Astrocyte (in vitro differentiated cells and primary cell): ENCODE measurements around the gene COMT. TPM values are rescaled to one million over a fixed set of nuclear protein-coding genes. Genes with fewer than 3 reads are reported as not detected.

Experiments
- DNase-seq: peaks from one replicate; pipeline ENCODE4 v3.0.0-alpha.2; 2010; ENCODE audit warnings: low read depth
- FAIRE-seq: peaks from 2 replicates; lab custom pipeline; 2011; peaks lifted over from hg19 to GRCh38; lab: Jason Lieb, UNC
- H2AFZ ChIP-seq: 2 replicates; pipeline ENCODE4 v1.6.0; 2012; ENCODE audit warnings: low read depth, low read length, inconsistent platforms
- H3K27ac ChIP-seq: 2 replicates; pipeline ENCODE4 v1.5.1; 2011; ENCODE audit warnings: low read depth, low read length, inconsistent platforms
- H3K27me3 ChIP-seq: 2 replicates; pipeline ENCODE4 v1.6.0; 2011; ENCODE audit warnings: low read length, inconsistent platforms; ENCODE audit not compliant: insufficient read depth
- H3K36me3 ChIP-seq: 2 replicates; pipeline ENCODE4 v1.5.1; 2011; ENCODE audit warnings: low read length, inconsistent platforms; ENCODE audit not compliant: insufficient read depth
- H3K4me1 ChIP-seq: 2 replicates; pipeline ENCODE4 v1.5.1; 2011; ENCODE audit warnings: low read length, inconsistent platforms; ENCODE audit not compliant: insufficient read depth
- H3K4me2 ChIP-seq: 2 replicates; pipeline ENCODE4 v1.6.0; 2012; ENCODE audit warnings: low read length, inconsistent platforms
- H3K4me3 ChIP-seq: 2 replicates; pipeline ENCODE4 v1.5.1; 2011; ENCODE audit warnings: low read depth, mild to moderate bottlenecking, low read length, inconsistent platforms; ENCODE audit not compliant: insufficient read depth
- H3K79me2 ChIP-seq: 2 replicates; pipeline ENCODE4 v1.6.0; 2012; ENCODE audit warnings: mild to moderate bottlenecking, low read length, inconsistent platforms; ENCODE audit not compliant: insufficient read depth
- H3K9ac ChIP-seq: 2 replicates; pipeline ENCODE4 v1.6.0; 2012; ENCODE audit warnings: mild to moderate bottlenecking, low read length, inconsistent platforms
- H3K9me3 ChIP-seq: 2 replicates; pipeline ENCODE4 v1.5.1; 2012; ENCODE audit warnings: low read depth, mild to moderate bottlenecking, low read length, inconsistent platforms; ENCODE audit not compliant: insufficient read depth
- H4K20me1 ChIP-seq: 2 replicates; pipeline ENCODE4 v1.6.0; 2012; ENCODE audit warnings: low read length, inconsistent platforms; ENCODE audit not compliant: insufficient read depth
- H3K27ac Mint-ChIP-seq: one replicate; pipeline ENCODE4 v1.8.0; 2021; ENCODE audit warnings: mild to moderate bottlenecking, mixed read lengths; ENCODE audit not compliant: unreplicated experiment
- H3K27me3 Mint-ChIP-seq: one replicate; pipeline ENCODE4 v1.8.0; 2021; ENCODE audit warnings: low read depth, mixed read lengths; ENCODE audit not compliant: unreplicated experiment
- H3K36me3 Mint-ChIP-seq: one replicate; pipeline ENCODE4 v1.8.0; 2021; ENCODE audit warnings: low read depth, mixed read lengths; ENCODE audit not compliant: unreplicated experiment
- H3K4me1 Mint-ChIP-seq: one replicate; pipeline ENCODE4 v1.8.0; 2021; ENCODE audit warnings: low read depth, mixed read lengths; ENCODE audit not compliant: unreplicated experiment
- H3K4me3 Mint-ChIP-seq: one replicate; pipeline ENCODE4 v1.8.0; 2021; ENCODE audit warnings: mild to moderate bottlenecking, moderate library complexity, mixed read lengths; ENCODE audit not compliant: unreplicated experiment
- H3K9me3 Mint-ChIP-seq: one replicate; pipeline ENCODE4 v1.8.0; 2021; ENCODE audit warnings: mild to moderate bottlenecking, mixed read lengths; ENCODE audit not compliant: unreplicated experiment
- EZH2 ChIP-seq: IDR thresholded peaks from 2 replicates; pipeline ENCODE4 v1.6.1; 2012; ENCODE audit warnings: mild to moderate bottlenecking, low read length, inconsistent platforms; ENCODE audit not compliant: insufficient read depth
- total RNA-seq: library from RNA; stranded (reverse); gene quantifications from 2 replicates; pipeline ENCODE4 v1.2.1, GENCODE V29; 2021
- TF ChIP-seq, protein P1 (sequence below): IDR thresholded peaks from 2 replicates; pipeline ENCODE4 v1.5.1; 2011; ENCODE audit warnings: low read depth, mild to moderate bottlenecking, inconsistent platforms, low read length, moderate library complexity; ENCODE audit not compliant: insufficient read depth

The COMT gene
- total RNA-seq, 1 donor from 2014 or later: 116 TPM

DNA sequence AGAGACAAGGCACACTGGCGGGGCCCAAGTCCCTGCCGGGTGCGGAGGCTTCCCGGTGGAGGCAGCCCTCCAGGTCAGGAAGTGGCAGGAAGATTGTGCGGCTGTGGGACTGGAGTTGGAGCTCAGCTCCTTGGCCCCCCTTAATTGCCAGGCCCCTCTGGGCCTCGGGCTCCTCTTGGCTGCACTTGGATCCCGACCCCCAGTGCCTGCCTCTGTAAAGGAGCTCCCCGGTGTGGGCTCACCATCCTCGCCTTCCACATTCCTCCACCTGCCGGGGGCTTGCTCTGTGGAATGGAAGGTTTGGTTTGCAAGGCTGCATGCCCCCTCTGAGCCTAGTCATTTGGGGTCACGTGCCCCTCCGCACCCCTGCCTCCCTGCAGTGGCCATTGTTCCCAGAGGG is 38.1 kb upstream of the COMT start:
- no peak overlapping the region for H3K4me2 ChIP-seq
- H3K4me3 ChIP-seq: no peak overlapping the region
- no peak overlapping the region for H3K9ac ChIP-seq
- H3K4me1 ChIP-seq: peaks cover 3% of the 10 kb centered on the region
- FAIRE-seq (no peak), DNase-seq (no peak)
- no peaks in the 10 kb centered on the region for H3K27me3 ChIP-seq
- H4K20me1 ChIP-seq: no peaks in the 10 kb centered on the region
- H3K27ac ChIP-seq: no peak overlapping the region
- H3K9me3 Mint-ChIP-seq: no peaks in the 10 kb centered on the region
- peaks cover 2% of the 10 kb centered on the region for H3K36me3 ChIP-seq
- no peak overlapping the region for H3K27ac Mint-ChIP-seq
- no peaks in the 10 kb centered on the region for H3K9me3 ChIP-seq
- no peaks in the 10 kb centered on the region for H3K27me3 Mint-ChIP-seq
- H2AFZ ChIP-seq: no peak overlapping the region
- TF ChIP-seq, protein P1, sequence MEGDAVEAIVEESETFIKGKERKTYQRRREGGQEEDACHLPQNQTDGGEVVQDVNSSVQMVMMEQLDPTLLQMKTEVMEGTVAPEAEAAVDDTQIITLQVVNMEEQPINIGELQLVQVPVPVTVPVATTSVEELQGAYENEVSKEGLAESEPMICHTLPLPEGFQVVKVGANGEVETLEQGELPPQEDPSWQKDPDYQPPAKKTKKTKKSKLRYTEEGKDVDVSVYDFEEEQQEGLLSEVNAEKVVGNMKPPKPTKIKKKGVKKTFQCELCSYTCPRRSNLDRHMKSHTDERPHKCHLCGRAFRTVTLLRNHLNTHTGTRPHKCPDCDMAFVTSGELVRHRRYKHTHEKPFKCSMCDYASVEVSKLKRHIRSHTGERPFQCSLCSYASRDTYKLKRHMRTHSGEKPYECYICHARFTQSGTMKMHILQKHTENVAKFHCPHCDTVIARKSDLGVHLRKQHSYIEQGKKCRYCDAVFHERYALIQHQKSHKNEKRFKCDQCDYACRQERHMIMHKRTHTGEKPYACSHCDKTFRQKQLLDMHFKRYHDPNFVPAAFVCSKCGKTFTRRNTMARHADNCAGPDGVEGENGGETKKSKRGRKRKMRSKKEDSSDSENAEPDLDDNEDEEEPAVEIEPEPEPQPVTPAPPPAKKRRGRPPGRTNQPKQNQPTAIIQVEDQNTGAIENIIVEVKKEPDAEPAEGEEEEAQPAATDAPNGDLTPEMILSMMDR: no peak
- no peak for TF ChIP-seq EZH2
- no peaks in the 10 kb centered on the region for H3K79me2 ChIP-seq
- H3K4me1 Mint-ChIP-seq: peaks cover 6% of the 10 kb centered on the region
- H3K36me3 Mint-ChIP-seq: peaks cover 3% of the 10 kb centered on the region
- H3K4me3 Mint-ChIP-seq: no peak overlapping the region

DNA sequence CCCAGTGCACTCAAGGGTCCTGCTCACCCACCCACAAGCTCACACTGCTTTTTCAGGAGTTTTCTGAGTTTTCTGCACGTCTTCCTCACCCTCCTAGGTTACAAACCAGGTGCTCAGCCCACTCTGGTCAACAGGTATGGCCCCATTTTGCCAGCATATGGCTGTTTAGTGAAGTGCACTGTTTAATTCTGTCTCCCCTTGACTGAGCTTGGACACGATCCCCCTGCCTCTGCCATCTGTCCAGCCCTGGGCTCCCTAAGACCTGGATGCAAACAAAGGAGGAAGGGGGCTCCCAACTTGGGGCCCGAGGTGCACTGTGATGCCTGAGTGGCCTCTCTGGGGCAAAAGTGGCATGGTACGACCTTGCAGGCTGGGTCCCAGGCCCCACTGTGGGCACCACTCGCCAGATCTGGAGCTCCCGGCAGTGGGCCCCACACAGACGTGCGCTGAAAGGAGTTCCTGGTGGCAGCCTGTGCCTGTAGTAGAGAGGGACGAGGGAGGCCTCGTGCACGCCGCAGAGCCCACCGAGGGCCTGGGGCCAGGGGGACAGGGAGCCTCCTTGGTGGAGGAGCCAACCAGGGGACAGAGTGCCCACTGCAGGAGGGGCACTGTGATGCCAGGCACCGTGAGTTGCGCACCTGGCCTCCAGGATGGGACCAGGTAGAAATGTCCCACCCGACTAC is 37.3 kb upstream of the COMT start:
- Histone ChIP-seq H3K27ac (no peak overlapping the region), H2AFZ (no peak overlapping the region), H3K27me3 (no peaks in the 10 kb centered on the region), H3K9ac (no peak overlapping the region), H4K20me1 (peaks cover under 1% of the 10 kb centered on the region), H3K4me1 (peaks cover 3% of the 10 kb centered on the region), H3K9me3 (no peaks in the 10 kb centered on the region), H3K79me2 (no peaks in the 10 kb centered on the region), H3K36me3 (peaks cover 2% of the 10 kb centered on the region), H3K4me2 (no peak overlapping the region), H3K4me3 (no peak overlapping the region)
- peaks cover 2% of the 10 kb centered on the region for H3K36me3 Mint-ChIP-seq
- no peaks in the 10 kb centered on the region for H3K27me3 Mint-ChIP-seq
- FAIRE-seq (no peak), DNase-seq (no peak)
- no peak overlapping the region for H3K4me3 Mint-ChIP-seq
- H3K4me1 Mint-ChIP-seq: peaks cover 6% of the 10 kb centered on the region
- H3K9me3 Mint-ChIP-seq: no peaks in the 10 kb centered on the region
- no peak for TF ChIP-seq EZH2
- TF ChIP-seq, protein P1: no peak
- H3K27ac Mint-ChIP-seq: no peak overlapping the region

DNA sequence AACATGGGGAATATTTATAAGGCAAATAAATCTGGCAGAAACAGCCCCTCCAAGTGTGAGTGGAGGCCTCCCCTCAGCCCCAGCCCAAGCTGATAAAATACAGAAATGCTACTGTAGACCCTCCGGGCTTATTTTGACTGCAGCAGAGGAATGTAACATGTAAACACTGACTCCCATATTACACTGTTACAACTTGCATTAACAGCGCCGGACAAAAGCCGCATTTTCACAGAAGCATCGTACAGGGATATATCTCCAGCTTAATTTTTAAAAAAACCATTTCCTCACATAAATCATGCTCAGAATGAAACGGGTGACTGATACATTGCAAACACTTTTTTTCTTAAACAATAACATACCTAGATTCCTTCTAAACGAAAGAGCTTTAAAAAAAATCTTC is 36.6 kb upstream of the COMT start:
- DNase-seq (no peak), FAIRE-seq (no peak)
- no peak overlapping the region for H3K27ac ChIP-seq
- H3K9ac ChIP-seq: no peak overlapping the region
- TF ChIP-seq, protein P1: no peak
- TF ChIP-seq EZH2: no peak
- H4K20me1 ChIP-seq: peaks cover 6% of the 10 kb centered on the region
- H3K4me2 ChIP-seq: no peak overlapping the region
- H3K27ac Mint-ChIP-seq: no peak overlapping the region
- no peaks in the 10 kb centered on the region for H3K27me3 ChIP-seq
- peaks cover 2% of the 10 kb centered on the region for H3K36me3 ChIP-seq
- H3K4me3 ChIP-seq: no peak overlapping the region
- no peaks in the 10 kb centered on the region for H3K9me3 Mint-ChIP-seq
- peaks cover 6% of the 10 kb centered on the region for H3K4me1 Mint-ChIP-seq
- no peaks in the 10 kb centered on the region for H3K9me3 ChIP-seq
- no peak overlapping the region for H2AFZ ChIP-seq
- H3K79me2 ChIP-seq: no peaks in the 10 kb centered on the region
- H3K27me3 Mint-ChIP-seq: no peaks in the 10 kb centered on the region
- H3K4me1 ChIP-seq: peaks cover 3% of the 10 kb centered on the region
- H3K36me3 Mint-ChIP-seq: peaks cover 2% of the 10 kb centered on the region
- H3K4me3 Mint-ChIP-seq: no peak overlapping the region
